Occipital lobe (tissue), 2 donors: ENCODE measurements around the gene ARID5B. TPM values are rescaled to one million over a fixed set of nuclear protein-coding genes. Genes with fewer than 3 reads are reported as not detected.

ENCODE experiments used
- DNase-seq: peaks from one replicate; lab custom pipeline; 2025; lab: John Stamatoyannopoulos, UW
- total RNA-seq: library from RNA; depleted of rRNA; stranded (reverse); fragments of >200 nt; gene quantifications from one replicate; pipeline ENCODE4 v1.2.3, GENCODE V29; 2014

ARID5B gene
- total RNA-seq, 1 donor from 2014 or later = 27.6 TPM

DNA sequence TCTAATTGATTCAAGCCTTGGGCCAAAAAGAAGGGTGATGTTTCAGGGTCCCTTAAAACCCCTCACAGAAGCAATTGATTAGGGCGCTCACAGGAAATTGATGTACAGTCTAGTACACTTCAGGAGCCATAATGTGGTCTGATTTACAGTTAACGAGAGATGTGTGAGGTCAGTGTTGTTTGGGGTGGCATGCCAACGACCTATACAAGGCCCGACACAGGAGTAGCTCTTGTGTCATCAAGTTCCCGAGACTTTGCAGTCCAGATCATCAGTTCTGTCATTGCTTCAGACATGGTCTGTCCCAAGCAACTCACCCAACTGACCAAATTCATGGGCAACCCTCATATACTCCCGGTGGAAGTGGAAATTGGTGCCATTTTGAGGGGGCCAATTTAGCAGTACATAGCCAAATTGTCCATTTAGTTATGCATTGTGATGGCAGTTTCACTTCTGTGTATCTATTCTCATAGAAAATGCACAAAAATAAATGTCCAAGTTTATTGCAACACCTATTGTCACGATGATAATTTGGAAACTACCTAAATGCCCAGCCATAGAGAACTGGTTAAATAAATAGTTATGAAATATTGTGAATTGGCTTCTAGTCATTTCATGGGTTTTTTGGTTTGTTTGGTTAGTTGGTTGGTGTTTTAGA is 18.0 kb upstream of the ARID5B start:
- DNase-seq = no peak

DNA sequence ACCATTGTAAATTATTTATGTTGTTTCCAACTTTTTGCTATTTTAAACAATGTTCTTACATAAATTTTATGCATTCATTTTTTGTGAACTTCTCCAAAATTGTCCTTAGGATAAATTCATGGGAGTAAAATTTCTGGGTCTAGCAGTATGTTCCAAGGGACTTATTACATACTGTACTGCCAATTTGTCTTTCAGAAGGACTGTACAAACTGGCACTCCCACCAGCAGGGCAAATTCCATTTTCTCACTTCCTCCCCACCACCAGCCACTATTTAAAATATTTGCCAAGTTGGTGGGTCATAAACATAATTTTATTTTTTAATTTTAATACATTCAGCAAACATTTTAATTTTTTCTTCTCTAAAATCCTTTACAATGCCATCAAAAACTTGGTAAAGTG is 13.7 kb upstream of the ARID5B start:
- DNase-seq = no peak

- DNase-seq = no peak
These were observed 12.8 kb upstream of the ARID5B start for GRCh38 chr10:61888744-61889143.

DNA sequence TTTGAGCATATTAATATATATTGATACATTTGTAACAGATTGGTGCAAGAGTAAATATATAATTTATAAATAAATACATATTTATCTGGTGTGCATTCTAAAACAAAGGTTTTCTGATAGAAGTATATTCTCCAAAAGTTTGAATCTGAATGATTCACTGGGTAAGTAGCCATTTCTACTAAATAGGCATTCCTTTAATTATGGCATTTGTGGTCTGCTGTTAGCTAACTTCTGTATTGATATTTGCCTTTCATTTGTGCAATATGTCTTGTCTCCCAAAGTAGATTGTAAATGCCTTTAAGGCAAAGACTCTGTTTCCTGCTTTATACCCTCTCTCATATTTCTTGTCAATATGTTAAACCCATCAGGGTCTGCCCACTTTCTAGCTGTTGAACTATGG is 11.1 kb upstream of the ARID5B start:
- no peak for DNase-seq

DNA sequence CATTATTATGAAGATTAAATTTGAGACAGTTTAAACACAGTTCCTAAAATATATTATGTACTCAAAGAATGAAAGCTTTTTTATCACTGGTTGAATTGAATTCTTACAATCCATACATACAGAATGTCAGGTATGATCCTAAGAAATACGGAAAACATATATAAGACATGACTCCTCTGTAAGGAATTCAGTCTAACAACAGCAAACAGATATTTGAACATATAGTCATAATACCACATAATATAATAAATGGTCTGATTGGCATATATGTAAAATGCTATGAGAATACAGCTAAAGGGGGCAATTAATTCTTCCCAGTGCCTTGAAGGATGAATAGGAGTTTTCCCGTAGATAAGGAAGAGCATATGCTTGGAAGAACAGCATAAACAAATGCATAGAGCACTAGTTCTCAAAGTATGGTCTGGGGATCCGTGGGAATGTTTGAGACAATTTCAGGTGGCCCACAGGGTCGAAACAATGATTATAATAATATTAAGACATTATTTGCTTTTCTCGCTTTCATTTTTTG is 10.6 kb upstream of the ARID5B start:
- DNase-seq = no peak

GRCh38 chr10:61891906-61892585 is 9.5 kb upstream of the ARID5B start:
- DNase-seq = no peak

DNA sequence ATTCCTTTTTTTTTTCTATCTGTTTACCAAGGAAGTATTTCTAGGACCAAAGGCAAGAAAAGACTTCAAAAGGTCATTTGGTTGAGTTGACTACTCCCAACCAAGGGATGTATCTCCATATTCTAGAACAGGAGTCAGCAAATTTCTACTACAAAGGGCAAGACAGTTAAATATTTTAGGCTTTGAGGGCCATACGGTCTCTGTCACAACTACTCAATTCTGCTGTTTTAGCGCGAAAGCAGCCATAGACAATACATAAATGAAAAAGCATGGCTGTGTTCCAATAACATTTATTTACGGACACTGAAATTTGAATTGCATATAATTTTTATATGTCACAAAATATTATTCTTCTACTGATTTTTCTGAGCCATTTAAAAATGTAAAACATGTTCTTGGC is 8.5 kb upstream of the ARID5B start:
- DNase-seq = no peak

DNA sequence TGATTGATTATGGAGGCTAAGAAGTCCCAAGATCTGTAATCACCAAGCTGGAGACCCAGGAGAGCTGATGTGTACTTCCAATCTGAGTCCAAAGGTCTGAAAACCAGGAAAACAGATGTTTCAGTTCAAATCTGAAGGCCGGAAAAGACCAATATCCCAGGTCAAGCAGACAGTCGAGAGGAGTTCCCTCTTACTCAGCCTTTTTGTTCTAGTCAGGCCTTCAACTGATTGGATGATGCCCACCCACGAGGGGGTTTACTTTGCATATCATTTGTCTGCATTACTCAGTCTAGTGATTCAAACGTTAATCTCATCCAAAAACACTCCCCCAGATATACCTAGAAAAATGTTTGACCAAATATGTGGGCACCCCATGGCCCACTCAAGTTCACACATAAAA is 7.4 kb upstream of the ARID5B start:
- DNase-seq = no peak

- no peak for DNase-seq
These were observed 5.5 kb upstream of the ARID5B start for GRCh38 chr10:61895898-61896600.

DNA sequence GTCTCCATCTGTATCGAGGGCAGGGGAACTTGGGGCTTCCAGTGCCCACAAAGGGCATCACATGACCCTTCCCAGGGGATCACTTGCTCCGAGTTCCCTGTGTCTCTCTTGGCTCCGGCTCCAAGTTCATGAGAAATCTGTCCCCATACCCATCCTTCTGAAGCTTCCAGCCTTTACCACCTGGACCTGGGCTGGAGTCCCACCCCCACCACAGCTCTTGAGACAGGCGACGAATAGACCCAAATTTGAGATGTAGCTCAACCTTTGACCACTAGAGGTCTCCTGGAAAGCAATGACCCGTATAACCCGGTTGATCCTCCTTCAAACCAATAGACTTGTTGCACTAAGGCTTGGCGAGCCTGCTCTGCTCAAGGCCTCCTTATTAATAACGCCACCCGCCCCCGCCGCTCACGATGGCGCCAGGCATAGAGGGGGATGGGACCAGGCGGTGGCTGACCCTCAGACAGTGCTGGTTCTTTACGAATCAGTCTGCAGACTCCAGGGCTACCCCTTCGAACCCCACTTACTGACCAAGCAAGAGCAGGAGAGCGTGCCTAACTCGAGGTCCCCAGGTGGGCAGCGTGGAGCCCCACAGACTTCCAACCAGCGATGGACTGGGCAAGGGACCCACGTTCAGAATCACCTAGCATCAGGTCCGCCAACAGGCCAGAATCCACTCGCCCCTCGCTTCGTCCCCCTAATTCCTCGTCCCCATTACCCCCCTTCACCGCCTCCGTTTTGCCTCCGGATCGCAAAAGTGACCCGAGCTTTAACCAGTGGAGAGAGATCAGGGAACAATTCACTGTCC is 4.4 kb upstream of the ARID5B start:
- DNase-seq = peak; percentile 21

DNA sequence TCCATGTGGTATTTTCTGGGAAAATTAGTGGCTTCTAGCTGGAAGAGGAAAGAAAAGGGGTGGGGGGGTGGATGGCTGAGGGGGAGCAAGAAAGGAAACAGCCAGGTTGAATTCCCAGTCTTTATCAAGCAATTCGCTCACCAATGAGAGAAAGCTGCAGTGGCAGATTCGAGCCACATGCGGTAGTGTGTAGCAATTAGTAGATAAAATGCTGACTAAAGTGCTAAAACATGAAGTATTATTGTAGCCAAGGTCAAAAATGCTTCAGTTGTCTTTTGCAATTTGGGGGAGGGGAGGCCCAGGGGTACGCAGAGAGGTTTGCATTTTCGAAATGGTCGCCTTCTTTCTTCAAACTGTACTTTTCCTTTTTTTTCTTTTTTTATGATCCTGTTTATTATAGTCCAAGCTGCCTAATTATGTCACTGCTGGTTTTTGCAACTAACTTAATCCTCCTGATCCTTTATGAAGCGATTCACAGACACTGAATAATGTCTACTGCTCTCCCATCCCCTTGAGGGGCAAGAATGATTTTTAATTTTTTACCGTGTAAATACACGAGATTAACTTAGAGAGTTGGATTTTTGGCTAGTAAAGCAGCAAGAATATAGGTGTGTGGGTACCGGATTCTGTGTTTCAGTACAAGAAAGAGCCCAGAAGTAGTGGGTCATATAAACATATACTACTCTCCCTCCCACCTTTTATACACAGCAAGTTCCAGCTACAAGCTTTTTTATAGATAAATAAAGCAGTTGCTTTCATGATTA is 3.6 kb upstream of the ARID5B start:
- DNase-seq = peak; percentile 39

DNA sequence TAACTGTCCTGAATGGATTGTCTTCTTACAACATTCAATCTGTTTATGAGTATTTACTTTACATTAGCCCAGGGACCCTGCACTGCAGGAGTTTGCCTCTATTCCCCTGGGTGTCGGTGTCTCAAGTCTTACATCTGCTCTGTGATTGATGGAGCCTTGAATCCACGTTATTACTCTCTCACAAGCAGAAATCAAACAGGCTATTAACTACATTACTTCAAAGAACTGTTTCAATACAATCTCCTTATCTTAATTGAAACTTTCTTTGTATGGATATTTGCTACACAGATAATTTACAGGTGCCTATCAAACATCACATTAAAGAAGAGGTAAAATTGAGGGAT is 3.1 kb upstream of the ARID5B start:
- no peak for DNase-seq

DNA sequence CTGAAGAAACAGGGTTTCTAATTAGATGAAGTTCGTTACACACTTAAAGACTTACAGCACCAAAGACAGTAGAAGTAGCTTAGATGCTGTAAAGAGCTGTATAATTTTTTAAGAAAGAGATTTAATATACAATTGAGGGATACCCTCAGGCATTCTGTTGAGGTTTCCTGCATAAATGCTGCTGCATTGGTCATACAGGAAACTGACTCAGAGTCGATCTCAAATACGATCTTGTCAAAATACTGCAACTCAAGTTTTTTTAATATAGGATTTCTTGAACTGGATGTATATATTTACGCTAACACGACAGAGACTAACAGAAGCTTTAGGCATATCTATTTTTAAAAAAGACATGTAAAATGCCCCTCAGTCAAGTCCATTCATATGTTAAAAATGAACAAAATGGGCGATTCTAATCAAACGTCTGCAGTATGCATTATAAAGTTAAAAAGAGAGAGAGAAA is 2.4 kb upstream of the ARID5B start:
- DNase-seq = no peak

DNA sequence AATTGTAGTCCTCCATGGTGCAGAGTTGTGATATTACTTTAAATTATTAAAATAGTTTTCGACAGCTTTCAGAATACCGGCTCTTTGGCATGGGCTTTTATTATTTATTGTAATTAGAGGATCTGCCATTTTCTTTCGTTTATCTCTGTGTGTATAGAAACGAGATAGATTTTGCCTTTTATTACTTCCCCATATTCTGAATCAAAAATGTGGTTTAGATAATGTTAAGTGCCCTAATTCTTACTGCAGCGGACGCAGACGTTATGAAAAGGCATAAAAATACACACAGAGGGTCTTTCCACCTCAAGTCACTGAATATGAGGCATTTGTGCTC is 1.9 kb upstream of the ARID5B start:
- no peak for DNase-seq

- DNase-seq = peak; percentile 41
These were observed 1.3 kb upstream of the ARID5B start for GRCh38 chr10:61899997-61900828.

DNA sequence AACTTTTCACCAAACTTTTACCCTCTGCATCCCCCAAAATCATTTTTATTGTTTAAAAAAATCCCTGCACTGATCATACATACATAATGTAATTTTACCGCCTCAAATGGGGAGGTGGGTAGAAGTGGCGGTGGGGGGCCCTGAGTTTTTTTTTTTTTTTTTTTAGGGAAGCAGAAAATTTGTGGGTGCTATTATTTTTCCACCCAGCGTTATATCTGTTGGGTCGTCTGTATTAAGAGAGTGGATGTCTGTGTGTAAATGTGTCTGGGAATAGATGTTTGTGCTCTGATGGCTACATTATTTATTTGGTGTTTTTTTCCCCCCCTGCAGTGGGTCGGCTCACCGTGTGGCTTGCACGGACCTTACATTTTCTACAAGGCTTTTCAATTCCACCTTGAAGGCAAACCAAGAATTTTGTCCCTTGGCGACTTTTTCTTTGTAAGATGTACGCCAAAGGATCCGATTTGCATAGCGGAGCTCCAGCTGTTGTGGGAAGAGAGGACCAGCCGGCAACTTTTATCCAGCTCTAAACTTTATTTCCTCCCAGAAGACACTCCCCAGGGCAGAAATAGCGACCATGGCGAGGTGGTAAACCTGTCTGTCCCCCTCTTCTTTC is 438 bp downstream of the ARID5B start:
- no peak for DNase-seq

DNA sequence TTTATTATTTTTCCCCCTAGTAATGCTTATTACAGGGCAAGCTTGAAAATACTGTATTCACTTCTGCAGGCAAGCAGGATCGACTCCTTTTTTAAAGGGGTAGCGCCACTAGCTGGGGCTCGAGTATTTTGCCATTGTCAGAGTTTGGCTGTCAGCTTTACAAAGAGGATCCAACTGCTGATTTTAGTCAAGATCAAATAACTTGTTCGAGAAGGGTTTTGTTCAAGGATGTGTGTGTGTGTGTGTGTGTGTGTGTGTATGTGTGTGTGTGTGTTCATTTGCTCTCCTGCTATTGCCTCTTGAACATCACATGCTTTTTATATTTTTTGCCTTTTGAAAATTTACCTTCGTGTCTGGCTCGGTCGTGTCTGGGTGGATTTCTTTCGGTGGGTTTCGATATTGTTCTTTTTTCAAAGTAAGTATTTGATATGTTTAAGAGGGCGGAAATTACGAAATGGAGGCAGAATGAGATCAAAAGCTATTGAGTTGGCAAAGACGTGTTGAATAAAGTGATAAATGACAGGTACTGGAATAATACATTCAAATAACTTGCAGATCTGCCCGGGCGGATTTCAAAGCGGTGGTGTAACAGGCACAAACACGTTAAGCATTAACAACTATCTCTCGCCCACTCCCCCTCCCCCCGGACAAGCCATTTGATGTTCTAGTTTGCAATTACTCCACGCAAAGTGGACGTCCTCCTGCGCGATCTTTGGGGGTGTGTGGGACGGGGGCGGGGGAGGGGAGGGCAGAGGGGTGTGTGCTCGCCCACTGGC is 1.1 kb downstream of the ARID5B start:
- peak; percentile 49 for DNase-seq

DNA sequence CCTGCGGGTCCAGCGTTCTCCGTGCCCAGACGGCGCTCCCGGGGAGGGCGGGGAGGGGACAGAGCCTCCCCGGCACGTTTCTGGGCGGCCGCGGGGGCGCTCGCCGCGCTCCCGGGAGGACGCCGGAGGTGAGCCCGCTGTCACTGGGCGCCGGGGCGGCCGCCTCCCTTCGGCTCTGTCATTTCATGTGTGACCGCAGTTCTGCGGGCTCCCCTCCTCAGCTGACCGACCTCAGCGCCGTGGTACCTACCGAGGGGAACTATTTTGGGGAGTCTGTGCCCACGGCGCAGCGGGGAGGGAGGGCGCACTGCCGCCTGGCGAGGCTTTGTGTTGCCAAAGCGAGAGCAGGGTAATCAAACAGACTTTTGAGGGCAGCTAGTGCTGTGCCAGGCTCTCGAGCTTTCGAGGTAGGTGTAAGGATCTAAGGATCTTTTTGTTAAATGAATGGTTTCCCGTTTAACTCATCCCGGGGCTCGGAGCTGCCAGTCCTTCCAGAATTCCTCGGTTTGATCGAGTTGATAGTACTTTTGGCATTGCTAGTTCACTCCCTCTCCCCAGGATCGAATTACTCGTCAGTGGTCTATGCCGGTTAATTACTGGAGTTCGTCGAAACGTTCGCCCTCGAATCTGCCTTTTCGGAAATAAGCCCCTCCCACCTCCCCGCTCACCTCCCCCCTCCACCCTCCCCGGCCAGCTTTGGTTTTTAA is 1.9 kb downstream of the ARID5B start:
- DNase-seq = peak; percentile 49
